Measurements from ENCODE around the gene MCOLN2.

Gene MCOLN2

DNA sequence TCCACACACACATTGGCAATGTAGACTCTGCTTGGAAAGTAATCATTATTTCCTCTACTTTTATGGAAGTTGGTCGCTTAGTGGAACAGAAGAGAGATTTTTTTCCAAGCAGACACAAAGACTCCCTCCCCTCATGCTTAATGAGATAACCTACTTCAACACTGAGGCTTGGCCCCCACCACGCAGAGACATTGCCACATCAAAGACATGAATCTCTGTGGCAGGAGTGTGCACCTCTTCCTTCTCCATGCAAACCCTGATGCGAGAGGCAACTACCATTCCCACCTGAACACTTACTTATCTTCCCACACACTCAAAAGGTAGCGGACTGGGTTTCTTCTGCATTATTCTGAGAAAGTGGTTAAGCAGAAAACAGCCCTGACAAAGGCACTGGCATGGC is 66.6 kb downstream of the MCOLN2 start:
- Histone ChIP-seq H3K4me3 (ENCODE audit: low read depth, low read length) (no peak overlapping the region), H3K36me3 (no peaks in the 10 kb centered on the region), H3K27me3 (no peaks in the 10 kb centered on the region), H3K9me3 (no peaks in the 10 kb centered on the region), H3K4me1 (no peaks in the 10 kb centered on the region)
- no peak for DNase-seq
- no peak for TF ChIP-seq CTCF (IDR thresholded peaks at IDR 0.05; ENCODE audit: low read depth, low read length)

- Histone ChIP-seq H3K27me3 (no peaks in the 10 kb centered on the region), H3K4me3 (ENCODE audit: low read depth, low read length) (no peak overlapping the region), H3K4me1 (no peaks in the 10 kb centered on the region), H3K9me3 (no peaks in the 10 kb centered on the region), H3K36me3 (no peaks in the 10 kb centered on the region)
- DNase-seq = no peak
- TF ChIP-seq CTCF (IDR thresholded peaks at IDR 0.05; ENCODE audit: low read depth, low read length) = no peak
Measured at GRCh38 chr1:84929581-84929980, 67.3 kb downstream of the MCOLN2 start.

DNA sequence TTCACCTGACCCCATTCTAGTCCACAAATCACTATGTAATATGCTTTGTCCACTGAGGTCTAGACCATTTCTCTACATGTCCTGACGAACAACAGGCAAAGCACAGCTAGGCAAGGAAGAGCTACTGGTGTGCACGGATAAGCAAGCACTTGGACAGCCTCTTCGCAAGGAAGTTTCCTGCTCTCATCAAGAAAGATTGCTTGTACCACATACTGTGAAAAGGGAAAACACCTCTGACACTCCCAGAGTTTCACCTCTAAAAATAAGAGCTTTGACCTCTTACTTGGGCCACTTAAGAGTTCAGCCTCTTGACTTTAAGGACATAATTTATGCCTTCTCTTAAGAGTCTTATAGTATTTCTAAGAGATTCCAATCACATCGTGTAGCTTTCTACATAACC is 67.9 kb downstream of the MCOLN2 start:
- H3K36me3 ChIP-seq = no peaks in the 10 kb centered on the region
- H3K4me3 ChIP-seq (ENCODE audit: low read depth, low read length) = no peak overlapping the region
- no peaks in the 10 kb centered on the region for H3K4me1 ChIP-seq
- no peaks in the 10 kb centered on the region for H3K27me3 ChIP-seq
- no peak for TF ChIP-seq CTCF (IDR thresholded peaks at IDR 0.05; ENCODE audit: low read depth, low read length)
- no peaks in the 10 kb centered on the region for H3K9me3 ChIP-seq
- no peak for DNase-seq

GRCh38 chr1:84923317-84923716 is 73.6 kb downstream of the MCOLN2 start:
- TF ChIP-seq CTCF (IDR thresholded peaks at IDR 0.05; ENCODE audit: low read depth, low read length) = no peak
- Histone ChIP-seq H3K36me3 (no peaks in the 10 kb centered on the region), H3K9me3 (no peaks in the 10 kb centered on the region), H3K4me1 (no peaks in the 10 kb centered on the region), H3K27me3 (no peaks in the 10 kb centered on the region), H3K4me3 (ENCODE audit: low read depth, low read length) (no peak overlapping the region)
- DNase-seq = no peak

DNA sequence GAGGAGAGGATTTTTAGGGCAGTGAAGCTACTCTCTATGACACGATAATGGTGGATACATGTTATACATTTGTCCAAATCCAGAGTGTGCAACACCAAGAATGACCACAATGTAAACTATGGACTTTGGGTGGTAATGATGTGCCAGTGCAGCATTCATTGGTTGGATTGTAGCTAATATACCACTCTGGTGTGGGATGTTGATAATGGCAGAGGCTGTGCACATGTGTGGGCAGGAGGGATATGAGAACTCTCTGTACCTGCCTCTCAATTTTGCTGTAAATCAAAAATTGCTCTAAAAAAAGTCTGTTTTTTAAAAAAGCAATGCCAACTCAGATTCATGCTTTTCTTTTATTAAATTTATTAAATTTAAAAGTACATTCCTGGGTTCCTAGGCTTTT is 76.8 kb downstream of the MCOLN2 start:
- no peak for DNase-seq
- no peak for TF ChIP-seq CTCF (IDR thresholded peaks at IDR 0.05; ENCODE audit: low read depth, low read length)
- H3K9me3 ChIP-seq = no peaks in the 10 kb centered on the region
- no peaks in the 10 kb centered on the region for H3K27me3 ChIP-seq
- no peaks in the 10 kb centered on the region for H3K36me3 ChIP-seq
- no peak overlapping the region for H3K4me3 ChIP-seq (ENCODE audit: low read depth, low read length)
- H3K4me1 ChIP-seq = no peaks in the 10 kb centered on the region

DNA sequence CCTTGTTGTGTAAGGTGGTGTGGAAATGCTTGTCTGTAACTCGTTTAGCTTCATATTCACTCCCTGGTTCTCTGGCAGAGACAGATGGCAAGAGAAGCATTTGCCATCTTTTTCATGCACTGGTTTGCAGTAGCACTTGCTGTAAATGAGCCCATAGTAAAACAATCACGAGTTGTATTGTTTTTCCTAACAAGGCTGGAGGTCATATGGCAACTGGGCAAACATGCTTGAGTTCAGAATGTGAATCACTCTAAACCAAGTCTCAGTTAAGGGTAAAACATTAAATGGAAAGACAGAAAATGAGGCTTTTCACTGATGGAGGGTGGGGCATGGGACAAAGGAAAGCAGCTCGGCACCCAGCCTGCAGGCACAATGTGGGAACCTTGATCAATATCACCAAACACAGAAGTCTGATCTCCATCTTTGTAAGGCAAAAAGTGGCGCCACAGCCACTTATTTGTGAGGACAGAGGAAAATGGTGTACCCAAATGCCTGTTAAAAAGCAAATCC is 77.4 kb downstream of the MCOLN2 start:
- no peak for DNase-seq
- no peaks in the 10 kb centered on the region for H3K36me3 ChIP-seq
- H3K4me3 ChIP-seq (ENCODE audit: low read depth, low read length) = no peak overlapping the region
- no peaks in the 10 kb centered on the region for H3K9me3 ChIP-seq
- TF ChIP-seq CTCF (IDR thresholded peaks at IDR 0.05; ENCODE audit: low read depth, low read length) = no peak
- H3K27me3 ChIP-seq = no peaks in the 10 kb centered on the region
- H3K4me1 ChIP-seq = no peaks in the 10 kb centered on the region

Measured in BE2C (cell line).